ENCODE measurements around the gene TMTC3. TPM values are rescaled to one million over a fixed set of nuclear protein-coding genes. Genes with fewer than 3 reads are reported as not detected.
A peak's percentile ranks its signal among the peaks of the same experiment; 100 is the strongest.

The TMTC3 gene
- total RNA-seq, 2 donors from 2014 or later, result 7.3 to 9.8 TPM

GRCh38 chr12:88142610-88142991 is 494 bp downstream of the TMTC3 start:
- no peaks in the 10 kb centered on the region for H3K9me3 Mint-ChIP-seq
- H3K36me3 Mint-ChIP-seq (ENCODE audit: insufficient read depth in 2 of 2), result peaks cover 8 to 12% of the 10 kb centered on the region in 2 donors
- peak; percentile 39 to 40 for DNase-seq
- ATAC-seq (replicated peaks in 1 of 2), result peak in 1 of 2 donors; percentile 0
- H3K27me3 Mint-ChIP-seq (ENCODE audit: low read depth), result no peaks in the 10 kb centered on the region
- H3K4me1 Mint-ChIP-seq (ENCODE audit: low read depth), result peaks cover 33% of the 10 kb centered on the region
- peak overlapping the region; percentile 95 to 97 for H3K4me3 Mint-ChIP-seq
- peak overlapping the region; percentile 91 for H3K27ac Mint-ChIP-seq

GRCh38 chr12:88144037-88144436 is 1.9 kb downstream of the TMTC3 start:
- H3K9me3 Mint-ChIP-seq, result no peaks in the 10 kb centered on the region
- ATAC-seq (replicated peaks in 1 of 2) (no peak), DNase-seq (no peak)
- H3K36me3 Mint-ChIP-seq (ENCODE audit: insufficient read depth in 2 of 2), result peaks cover 2 to 6% of the 10 kb centered on the region in 2 donors
- no peaks in the 10 kb centered on the region for H3K27me3 Mint-ChIP-seq (ENCODE audit: low read depth)
- peak overlapping the region; percentile 32 to 95 for H3K4me3 Mint-ChIP-seq
- peaks cover 41% of the 10 kb centered on the region for H3K4me1 Mint-ChIP-seq (ENCODE audit: low read depth)
- H3K27ac Mint-ChIP-seq, result no peak overlapping the region

GRCh38 chr12:88144546-88145468 is 2.7 kb downstream of the TMTC3 start:
- DNase-seq (no peak), ATAC-seq (replicated peaks in 1 of 2) (no peak)
- H3K27ac Mint-ChIP-seq, result no peak overlapping the region
- peaks cover 2 to 7% of the 10 kb centered on the region in 2 donors for H3K36me3 Mint-ChIP-seq (ENCODE audit: insufficient read depth in 2 of 2)
- no peaks in the 10 kb centered on the region for H3K27me3 Mint-ChIP-seq (ENCODE audit: low read depth)
- peak overlapping the region; percentile 32 to 95 for H3K4me3 Mint-ChIP-seq
- H3K9me3 Mint-ChIP-seq, result no peaks in the 10 kb centered on the region
- peaks cover 41% of the 10 kb centered on the region for H3K4me1 Mint-ChIP-seq (ENCODE audit: low read depth)

DNA sequence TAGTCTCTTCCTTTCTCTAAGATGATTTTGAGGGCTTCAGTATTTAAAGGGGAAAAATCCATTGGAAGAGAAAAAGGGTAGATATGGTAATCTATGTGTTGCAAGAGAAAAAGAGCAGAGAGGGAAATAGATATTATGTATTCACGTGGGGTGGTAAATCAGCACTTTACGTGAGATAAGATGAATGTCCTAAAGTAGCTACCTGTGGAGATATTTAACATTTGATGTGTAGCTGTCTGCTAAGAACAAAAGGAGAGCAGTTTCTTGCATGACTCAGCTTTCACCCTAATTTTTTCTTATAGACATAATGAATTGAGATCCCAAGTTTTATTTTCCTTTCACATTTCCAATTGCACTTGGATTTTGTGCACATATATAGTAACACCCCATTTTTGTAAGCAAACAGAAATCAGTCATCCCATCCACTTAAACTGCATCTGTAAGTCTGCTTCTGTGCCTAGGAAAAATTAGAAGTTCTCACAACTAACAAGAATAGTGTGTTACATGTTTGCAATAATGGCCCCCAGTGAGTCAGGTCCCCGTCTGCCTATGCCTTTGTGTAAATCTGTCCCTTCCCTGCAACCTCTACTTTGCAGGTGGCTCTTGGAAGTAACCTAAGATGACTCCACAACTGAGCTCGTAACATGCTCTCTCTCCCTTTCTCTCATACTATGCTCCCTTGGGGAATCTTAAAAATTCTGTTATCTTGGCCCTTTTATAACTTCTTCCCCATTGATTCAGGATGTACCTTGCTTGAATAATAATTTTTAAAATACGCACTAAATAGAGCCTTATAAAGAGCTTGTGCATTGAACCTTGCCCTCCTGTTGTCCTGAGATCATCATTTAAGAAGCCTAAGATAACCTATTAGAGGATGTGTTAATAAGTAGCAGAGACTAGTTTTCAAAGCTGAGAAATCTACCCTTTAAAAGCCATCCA is 3.7 kb downstream of the TMTC3 start:
- Mint-ChIP-seq H3K36me3 (ENCODE audit: insufficient read depth in 2 of 2) (peaks cover 3% of the 10 kb centered on the region in 2 donors), H3K4me3 (peak overlapping the region in 1 of 2 donors; percentile 49), H3K27me3 (ENCODE audit: low read depth) (no peaks in the 10 kb centered on the region), H3K4me1 (ENCODE audit: low read depth) (peaks cover 41% of the 10 kb centered on the region), H3K9me3 (no peaks in the 10 kb centered on the region), H3K27ac (peak overlapping the region; percentile 57)
- no peak for DNase-seq
- ATAC-seq (replicated peaks in 1 of 2), result no peak

DNA sequence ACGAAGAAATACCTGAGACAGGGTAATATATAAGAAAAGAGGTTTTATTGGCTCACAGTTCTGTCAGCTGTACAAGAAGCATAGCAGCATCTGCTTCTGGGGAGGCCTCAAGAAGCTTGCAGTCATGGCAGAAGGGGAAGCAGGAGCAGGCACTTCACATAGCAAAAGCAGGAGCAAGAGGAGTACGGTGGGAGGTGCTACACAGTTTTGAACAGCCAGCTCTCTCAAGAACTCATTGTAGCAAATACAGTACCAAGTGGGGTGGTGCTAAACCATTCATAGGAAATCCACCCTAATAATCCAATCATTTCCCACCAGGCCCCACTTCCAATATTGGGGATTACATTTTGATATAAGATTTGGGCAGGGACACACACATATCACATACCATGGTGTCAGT is 8.0 kb downstream of the TMTC3 start:
- peaks cover 3 to 7% of the 10 kb centered on the region in 2 donors for H3K36me3 Mint-ChIP-seq (ENCODE audit: insufficient read depth in 2 of 2)
- H3K4me1 Mint-ChIP-seq (ENCODE audit: low read depth), result peaks cover 32% of the 10 kb centered on the region
- ATAC-seq (replicated peaks in 1 of 2) (no peak), DNase-seq (no peak)
- H3K4me3 Mint-ChIP-seq, result no peak overlapping the region
- H3K27me3 Mint-ChIP-seq (ENCODE audit: low read depth), result no peaks in the 10 kb centered on the region
- no peak overlapping the region for H3K27ac Mint-ChIP-seq
- H3K9me3 Mint-ChIP-seq, result no peaks in the 10 kb centered on the region

- no peaks in the 10 kb centered on the region for H3K9me3 Mint-ChIP-seq
- no peak overlapping the region for H3K4me3 Mint-ChIP-seq
- no peak for ATAC-seq (replicated peaks in 1 of 2)
- H3K27ac Mint-ChIP-seq, result no peak overlapping the region
- no peaks in the 10 kb centered on the region for H3K27me3 Mint-ChIP-seq (ENCODE audit: low read depth)
- H3K4me1 Mint-ChIP-seq (ENCODE audit: low read depth), result peaks cover 28% of the 10 kb centered on the region
- peaks cover 3 to 11% of the 10 kb centered on the region in 2 donors for H3K36me3 Mint-ChIP-seq (ENCODE audit: insufficient read depth in 2 of 2)
- no peak for DNase-seq
Measured at GRCh38 chr12:88153959-88154358, 11.9 kb downstream of the TMTC3 start.

DNA sequence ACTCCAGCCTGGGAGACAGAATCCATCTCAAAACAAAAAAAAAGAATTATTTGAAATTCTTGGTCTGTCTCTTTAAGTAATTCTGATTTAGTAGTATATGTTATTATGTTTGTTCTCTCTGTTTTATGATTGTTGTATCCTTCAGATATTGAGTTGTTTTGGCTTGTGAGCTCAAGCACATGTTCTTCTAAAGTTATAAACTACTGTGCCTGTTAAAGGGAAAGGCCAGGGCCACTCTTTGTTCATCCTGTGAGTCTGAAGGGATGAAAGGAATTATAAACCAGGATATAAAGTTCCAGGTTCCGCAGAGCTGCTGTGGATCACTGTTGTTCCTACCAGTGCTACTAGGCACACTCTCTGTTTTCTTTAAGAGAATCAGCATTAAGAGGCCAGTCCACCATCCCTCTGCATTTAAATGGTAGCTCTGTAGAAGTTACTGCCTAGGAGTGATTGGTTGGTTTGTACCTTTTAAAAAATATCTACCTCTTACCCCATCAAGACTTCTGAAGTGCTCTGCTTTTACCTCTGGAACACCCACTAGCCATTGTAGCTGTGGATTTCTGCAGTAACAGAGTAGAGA is 14.1 kb downstream of the TMTC3 start:
- Mint-ChIP-seq H3K27me3 (ENCODE audit: low read depth) (no peaks in the 10 kb centered on the region), H3K4me3 (no peak overlapping the region), H3K36me3 (ENCODE audit: insufficient read depth in 2 of 2) (peaks cover 0 to 8% of the 10 kb centered on the region in 2 donors), H3K4me1 (ENCODE audit: low read depth) (peaks cover 28% of the 10 kb centered on the region), H3K27ac (no peak overlapping the region), H3K9me3 (no peaks in the 10 kb centered on the region)
- DNase-seq (no peak), ATAC-seq (replicated peaks in 1 of 2) (no peak)

DNA sequence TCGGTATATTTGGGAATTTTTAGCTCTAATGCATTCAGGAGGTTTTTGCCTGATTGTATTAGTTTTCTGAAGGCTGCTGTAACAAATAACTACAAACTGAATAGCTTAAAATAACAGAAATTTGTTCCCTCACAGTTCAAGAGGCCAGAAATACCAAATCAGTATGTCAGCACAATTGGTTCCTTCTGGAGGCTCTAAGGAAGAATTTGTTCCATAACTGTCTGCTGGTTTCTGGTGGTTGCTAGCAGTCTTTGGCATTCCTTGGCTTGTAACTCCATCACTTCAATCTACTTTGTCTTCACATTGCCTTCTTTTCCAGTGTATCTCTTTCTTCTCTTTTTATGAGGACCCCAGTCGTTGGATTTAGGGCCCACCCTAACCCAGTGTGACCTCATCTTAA is 21.3 kb downstream of the TMTC3 start:
- peaks cover 0 to 3% of the 10 kb centered on the region in 2 donors for H3K9me3 Mint-ChIP-seq

DNA sequence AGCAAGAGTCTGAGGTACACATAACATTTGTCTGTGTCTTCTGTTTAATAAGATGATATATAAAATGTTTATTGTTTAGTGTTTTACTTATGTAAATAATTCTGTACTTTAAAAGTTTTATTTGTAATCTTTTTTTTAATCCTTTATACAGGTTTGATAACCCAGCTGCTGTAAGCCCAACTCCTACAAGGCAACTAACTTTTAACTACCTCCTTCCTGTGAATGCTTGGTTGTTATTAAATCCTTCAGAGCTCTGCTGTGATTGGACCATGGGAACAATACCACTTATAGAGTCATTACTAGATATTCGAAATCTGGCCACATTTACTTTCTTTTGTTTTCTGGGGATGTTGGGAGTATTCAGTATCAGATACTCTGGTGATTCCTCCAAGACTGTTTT is 24.1 kb downstream of the TMTC3 start:
- Mint-ChIP-seq H3K27ac (no peak overlapping the region), H3K4me3 (no peak overlapping the region), H3K36me3 (ENCODE audit: insufficient read depth in 2 of 2) (peaks cover 4 to 23% of the 10 kb centered on the region in 2 donors), H3K27me3 (ENCODE audit: low read depth) (no peaks in the 10 kb centered on the region), H3K4me1 (ENCODE audit: low read depth) (no peaks in the 10 kb centered on the region), H3K9me3 (peaks cover 0 to 3% of the 10 kb centered on the region in 2 donors)
- ATAC-seq (replicated peaks in 1 of 2), result no peak
- no peak for DNase-seq

More for the DNA sequence above, 21.3 kb downstream of the TMTC3 start:
- DNase-seq (no peak), ATAC-seq (replicated peaks in 1 of 2) (no peak)
- no peak overlapping the region for H3K27ac Mint-ChIP-seq
- H3K4me1 Mint-ChIP-seq (ENCODE audit: low read depth), result no peaks in the 10 kb centered on the region
- H3K36me3 Mint-ChIP-seq (ENCODE audit: insufficient read depth in 2 of 2), result peaks cover 4 to 21% of the 10 kb centered on the region in 2 donors
- H3K27me3 Mint-ChIP-seq (ENCODE audit: low read depth), result no peaks in the 10 kb centered on the region
- no peak overlapping the region for H3K4me3 Mint-ChIP-seq

- H3K9me3 Mint-ChIP-seq, result peaks cover 0 to 3% of the 10 kb centered on the region in 2 donors
- no peak for ATAC-seq (replicated peaks in 1 of 2)
- H3K4me3 Mint-ChIP-seq, result no peak overlapping the region
- no peak for DNase-seq
- peaks cover 4 to 23% of the 10 kb centered on the region in 2 donors for H3K36me3 Mint-ChIP-seq (ENCODE audit: insufficient read depth in 2 of 2)
- H3K27ac Mint-ChIP-seq, result no peak overlapping the region
- H3K27me3 Mint-ChIP-seq (ENCODE audit: low read depth), result no peaks in the 10 kb centered on the region
- H3K4me1 Mint-ChIP-seq (ENCODE audit: low read depth), result no peaks in the 10 kb centered on the region
Measured at GRCh38 chr12:88167384-88167783, 25.3 kb downstream of the TMTC3 start.

DNA sequence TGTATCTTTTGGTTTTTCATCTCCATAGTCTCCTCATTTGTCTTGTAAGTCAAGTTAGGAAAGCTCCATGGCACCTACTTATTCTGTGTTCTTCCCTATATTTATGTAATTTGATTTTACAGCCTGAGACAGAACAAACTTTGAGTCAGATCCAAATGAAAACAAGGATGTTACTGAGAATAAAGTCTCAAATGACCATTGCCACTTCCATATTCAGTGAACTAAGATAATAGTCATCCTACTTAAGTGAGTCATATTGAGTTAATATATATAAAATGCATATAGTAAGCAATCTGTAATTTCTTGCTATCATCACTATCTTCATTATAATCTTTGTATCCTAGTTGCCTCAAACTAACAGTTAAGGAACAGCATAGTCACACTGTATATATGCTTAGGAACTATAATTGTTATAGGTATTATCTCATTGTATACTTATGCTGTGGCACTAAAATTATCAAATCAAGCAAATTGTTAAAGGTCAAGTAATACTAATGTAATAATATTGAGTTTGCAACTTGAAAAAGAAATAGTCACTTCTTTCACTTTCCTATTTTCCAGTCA is 30.8 kb downstream of the TMTC3 start:
- no peak overlapping the region for H3K27ac Mint-ChIP-seq
- ATAC-seq (replicated peaks in 1 of 2) (no peak), DNase-seq (no peak)
- peaks cover 12 to 22% of the 10 kb centered on the region in 2 donors for H3K36me3 Mint-ChIP-seq (ENCODE audit: insufficient read depth in 2 of 2)
- peaks cover 0 to 1% of the 10 kb centered on the region in 2 donors for H3K9me3 Mint-ChIP-seq
- H3K4me3 Mint-ChIP-seq, result no peak overlapping the region
- no peaks in the 10 kb centered on the region for H3K27me3 Mint-ChIP-seq (ENCODE audit: low read depth)
- no peaks in the 10 kb centered on the region for H3K4me1 Mint-ChIP-seq (ENCODE audit: low read depth)

- peaks cover 11 to 28% of the 10 kb centered on the region in 2 donors for H3K36me3 Mint-ChIP-seq (ENCODE audit: insufficient read depth in 2 of 2)
- ATAC-seq (replicated peaks in 1 of 2) (no peak), DNase-seq (no peak)
- no peak overlapping the region for H3K4me3 Mint-ChIP-seq
- no peaks in the 10 kb centered on the region for H3K27me3 Mint-ChIP-seq (ENCODE audit: low read depth)
- no peaks in the 10 kb centered on the region for H3K4me1 Mint-ChIP-seq (ENCODE audit: low read depth)
- no peaks in the 10 kb centered on the region for H3K9me3 Mint-ChIP-seq
- H3K27ac Mint-ChIP-seq, result no peak overlapping the region
Measured at GRCh38 chr12:88175544-88175943, 33.4 kb downstream of the TMTC3 start.
